ENCODE results near the gene SOX8. TPM values are rescaled to one million over a fixed set of nuclear protein-coding genes. Genes with fewer than 3 reads are reported as not detected.
A peak's percentile ranks its signal among the peaks of the same experiment; 100 is the strongest.

Gene SOX8
- total RNA-seq, 4 donors from 2014 or later: 0.10 to 0.91 (median 0.33) TPM

DNA sequence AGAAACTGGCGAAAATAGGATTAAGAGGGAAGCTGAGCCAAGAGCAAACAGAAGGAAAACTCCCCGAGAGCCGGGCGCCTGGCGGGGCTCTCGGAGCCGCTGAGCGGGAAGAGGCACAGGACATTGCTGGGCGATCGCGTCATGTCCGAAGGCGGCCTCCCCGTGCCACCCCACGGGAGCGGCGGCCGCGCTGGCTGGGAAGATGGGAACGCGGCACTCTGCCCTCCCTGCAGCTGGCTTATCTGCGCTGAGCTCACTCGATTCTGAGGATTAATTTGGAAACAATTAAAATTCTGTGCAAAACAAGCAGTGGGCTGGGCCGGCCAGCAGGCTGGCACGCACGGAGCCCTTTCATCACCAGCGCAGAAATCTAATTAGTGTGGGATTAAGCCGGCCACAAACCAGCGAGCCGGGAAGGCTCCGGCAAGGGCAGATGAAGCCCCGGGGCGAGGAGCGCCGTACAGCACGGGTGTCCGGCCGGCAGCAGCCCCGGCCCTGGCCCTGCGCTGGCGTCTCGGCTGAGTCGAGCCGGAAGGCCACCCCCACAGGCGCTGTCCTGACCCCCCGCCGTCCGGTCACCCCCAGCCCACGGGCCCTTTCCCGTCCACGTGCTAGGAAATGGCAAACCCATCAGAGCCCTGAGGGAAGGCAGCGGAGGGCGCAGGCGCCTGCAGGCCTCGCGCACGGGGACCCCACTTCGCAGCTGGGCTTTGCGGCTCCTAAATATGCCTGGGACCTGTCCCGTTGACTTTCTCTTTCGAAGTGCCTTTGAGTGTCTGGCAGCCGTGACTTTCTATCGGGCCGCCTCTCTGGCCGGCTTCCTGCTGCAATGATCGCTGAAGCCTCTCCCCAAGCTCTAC is 37.9 kb downstream of the SOX8 start:
- Histone ChIP-seq H3K27me3 (peaks cover 25 to 62% (median 43%) of the 10 kb centered on the region in 3 donors), H3K4me1 (peaks cover 9 to 10% of the 10 kb centered on the region in 2 donors), H3K36me3 (no peaks in the 10 kb centered on the region), H3K27ac (no peak overlapping the region), H3K9me3 (no peaks in the 10 kb centered on the region), H3K4me3 (peak overlapping the region; percentile 12 to 49 (median 32))
- intact Hi-C loops (cut with DNase I; ENCODE audit: low total_unique reads): loop anchor here (2.0 kb wide), 1 partner anchor 55 kb away; no protein-coding TSS in a partner anchor
- ATAC-seq (peak; percentile 72), DNase-seq (peak in 1 of 2 donors; percentile 28)
- in situ Hi-C loops (cut with MboI; ENCODE audit: low sequenced_read_pairs in 4 of 4): no loop called here
- no peak for TF ChIP-seq POLR2A (IDR thresholded peaks at IDR 0.05)
- TF ChIP-seq, protein P1, sequence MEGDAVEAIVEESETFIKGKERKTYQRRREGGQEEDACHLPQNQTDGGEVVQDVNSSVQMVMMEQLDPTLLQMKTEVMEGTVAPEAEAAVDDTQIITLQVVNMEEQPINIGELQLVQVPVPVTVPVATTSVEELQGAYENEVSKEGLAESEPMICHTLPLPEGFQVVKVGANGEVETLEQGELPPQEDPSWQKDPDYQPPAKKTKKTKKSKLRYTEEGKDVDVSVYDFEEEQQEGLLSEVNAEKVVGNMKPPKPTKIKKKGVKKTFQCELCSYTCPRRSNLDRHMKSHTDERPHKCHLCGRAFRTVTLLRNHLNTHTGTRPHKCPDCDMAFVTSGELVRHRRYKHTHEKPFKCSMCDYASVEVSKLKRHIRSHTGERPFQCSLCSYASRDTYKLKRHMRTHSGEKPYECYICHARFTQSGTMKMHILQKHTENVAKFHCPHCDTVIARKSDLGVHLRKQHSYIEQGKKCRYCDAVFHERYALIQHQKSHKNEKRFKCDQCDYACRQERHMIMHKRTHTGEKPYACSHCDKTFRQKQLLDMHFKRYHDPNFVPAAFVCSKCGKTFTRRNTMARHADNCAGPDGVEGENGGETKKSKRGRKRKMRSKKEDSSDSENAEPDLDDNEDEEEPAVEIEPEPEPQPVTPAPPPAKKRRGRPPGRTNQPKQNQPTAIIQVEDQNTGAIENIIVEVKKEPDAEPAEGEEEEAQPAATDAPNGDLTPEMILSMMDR (IDR thresholded peaks at IDR 0.05 in 4 of 5, conservative IDR thresholded peaks at IDR 0.05 in 1 of 5): no peak

DNA sequence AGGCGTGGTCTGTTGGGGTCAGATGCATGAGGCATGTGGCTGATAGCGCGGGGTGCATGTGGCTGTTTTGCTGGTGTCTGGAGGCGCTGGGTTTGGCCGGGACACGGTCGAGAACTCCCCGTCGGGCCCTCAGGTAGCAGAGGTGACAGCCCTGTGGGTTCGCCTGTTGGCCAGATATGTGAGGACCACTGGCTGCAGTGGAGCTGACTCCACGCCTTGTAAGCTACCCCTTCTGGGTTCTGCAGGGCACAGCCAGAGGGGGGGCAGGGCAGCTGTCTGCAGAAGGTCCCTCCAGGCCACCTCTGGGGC is 38.5 kb downstream of the SOX8 start:
- peak overlapping the region; percentile 12 to 49 (median 32) for H3K4me3 ChIP-seq
- in situ Hi-C loops (cut with MboI; ENCODE audit: low sequenced_read_pairs in 4 of 4): no loop called here
- no peak for DNase-seq

DNA sequence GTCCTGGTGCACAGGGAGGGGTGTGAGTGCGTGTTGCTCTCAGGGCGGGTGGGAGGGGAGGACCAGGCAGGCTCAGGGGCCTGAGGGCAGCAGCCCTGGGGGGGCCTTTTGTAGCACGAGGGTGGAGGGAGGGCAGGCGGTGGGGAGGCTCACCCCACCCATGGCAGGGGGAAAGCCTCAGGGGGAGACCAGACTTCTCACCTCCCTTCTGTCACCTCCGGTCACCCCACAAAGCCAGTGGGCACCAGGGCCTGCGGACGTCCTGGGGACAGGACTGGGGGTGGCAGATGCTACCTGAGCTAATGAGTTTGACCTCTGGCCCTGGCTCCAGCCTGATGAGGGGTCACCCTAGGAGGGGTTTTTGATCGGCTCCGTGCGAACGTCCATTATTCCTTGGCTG is 39.0 kb downstream of the SOX8 start:
- H3K27ac ChIP-seq: no peak overlapping the region
- TF ChIP-seq, protein P1 (IDR thresholded peaks at IDR 0.05 in 4 of 5, conservative IDR thresholded peaks at IDR 0.05 in 1 of 5): no peak
- TF ChIP-seq POLR2A (IDR thresholded peaks at IDR 0.05): no peak
- ATAC-seq (no peak), DNase-seq (no peak)
- H3K9me3 ChIP-seq: no peaks in the 10 kb centered on the region
- no peak overlapping the region for H3K4me3 ChIP-seq
- peaks cover 9 to 10% of the 10 kb centered on the region in 2 donors for H3K4me1 ChIP-seq
- no peaks in the 10 kb centered on the region for H3K36me3 ChIP-seq
- intact Hi-C loops (cut with DNase I; ENCODE audit: low total_unique reads): no loop called here
- in situ Hi-C loops (cut with MboI; ENCODE audit: low sequenced_read_pairs in 4 of 4): no loop called here
- H3K27me3 ChIP-seq: peaks cover 28 to 70% (median 46%) of the 10 kb centered on the region in 3 donors

More for the DNA sequence above, 38.5 kb downstream of the SOX8 start:
- TF ChIP-seq, protein P1 (IDR thresholded peaks at IDR 0.05 in 4 of 5, conservative IDR thresholded peaks at IDR 0.05 in 1 of 5): no peak
- TF ChIP-seq POLR2A (IDR thresholded peaks at IDR 0.05): no peak
- H3K27me3 ChIP-seq: peaks cover 26 to 67% (median 44%) of the 10 kb centered on the region in 3 donors
- no peaks in the 10 kb centered on the region for H3K9me3 ChIP-seq
- H3K36me3 ChIP-seq: no peaks in the 10 kb centered on the region
- ATAC-seq: no peak
- H3K27ac ChIP-seq: no peak overlapping the region
- peaks cover 9 to 10% of the 10 kb centered on the region in 2 donors for H3K4me1 ChIP-seq
- intact Hi-C loops (cut with DNase I; ENCODE audit: low total_unique reads): no loop called here

DNA sequence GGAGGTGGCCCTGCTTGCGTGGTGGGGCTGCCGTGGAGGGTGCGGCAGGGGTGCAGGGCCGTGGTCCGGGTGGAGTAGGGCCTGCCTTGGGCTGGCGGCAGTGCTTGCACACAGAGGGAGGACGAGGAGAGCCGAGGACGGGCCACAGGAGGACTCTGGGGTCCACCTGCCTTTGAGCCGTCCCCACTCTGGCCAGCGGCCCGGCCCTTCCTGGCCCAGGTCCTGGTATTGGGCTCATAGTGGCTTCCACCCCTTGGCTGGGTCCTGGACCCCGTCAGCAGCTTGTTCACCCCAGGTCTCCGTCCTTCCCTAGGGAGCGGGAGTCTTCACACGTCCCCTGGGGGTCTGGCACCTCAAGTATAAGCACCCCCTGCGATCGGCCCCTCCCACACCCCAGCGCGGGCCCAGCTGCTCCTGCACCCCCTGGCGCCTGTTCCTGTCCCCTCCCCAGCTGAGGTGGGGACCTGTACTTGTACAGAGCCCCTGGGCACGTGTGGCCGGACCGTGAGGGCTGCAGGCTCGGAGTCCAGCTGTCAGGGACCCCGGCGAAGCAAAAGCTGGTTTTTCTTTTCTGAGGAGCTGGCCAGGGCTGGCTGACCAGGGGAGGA is 40.1 kb downstream of the SOX8 start:
- Histone ChIP-seq H3K36me3 (no peaks in the 10 kb centered on the region), H3K27me3 (peaks cover 35 to 70% (median 47%) of the 10 kb centered on the region in 3 donors), H3K27ac (no peak overlapping the region), H3K4me1 (peaks cover 9 to 10% of the 10 kb centered on the region in 2 donors), H3K9me3 (no peaks in the 10 kb centered on the region), H3K4me3 (no peak overlapping the region)
- ATAC-seq (no peak), DNase-seq (no peak)
- in situ Hi-C loops (cut with MboI; ENCODE audit: low sequenced_read_pairs in 4 of 4): no loop called here
- intact Hi-C loops (cut with DNase I; ENCODE audit: low total_unique reads): no loop called here
- TF ChIP-seq, protein P1 (IDR thresholded peaks at IDR 0.05 in 4 of 5, conservative IDR thresholded peaks at IDR 0.05 in 1 of 5): no peak
- no peak for TF ChIP-seq POLR2A (IDR thresholded peaks at IDR 0.05)

Data from gastrocnemius medialis (tissue), 4 donors.